Measurements from ENCODE around the gene MTUS2.

DNA sequence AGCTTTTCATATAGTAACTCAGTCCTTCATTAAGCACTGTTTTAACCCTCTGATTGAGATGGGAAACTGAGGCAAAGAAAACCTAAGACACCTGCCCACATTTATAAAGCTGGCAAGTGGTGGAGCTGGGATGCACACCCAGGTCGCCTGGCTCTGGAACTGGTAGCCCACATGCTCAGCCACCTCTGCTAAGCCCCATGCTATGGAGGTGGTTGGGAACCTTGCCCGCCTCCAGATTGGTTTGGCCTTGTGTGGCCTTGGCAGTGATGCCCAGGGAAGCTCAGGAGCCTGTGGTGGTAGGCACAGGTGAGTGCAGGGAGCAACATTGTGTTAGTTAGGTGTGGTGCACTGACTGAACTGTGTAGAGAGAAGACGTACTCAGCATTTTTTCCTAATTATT lies 370.2 kb downstream of the MTUS2 start:
- TF ChIP-seq, protein P1, sequence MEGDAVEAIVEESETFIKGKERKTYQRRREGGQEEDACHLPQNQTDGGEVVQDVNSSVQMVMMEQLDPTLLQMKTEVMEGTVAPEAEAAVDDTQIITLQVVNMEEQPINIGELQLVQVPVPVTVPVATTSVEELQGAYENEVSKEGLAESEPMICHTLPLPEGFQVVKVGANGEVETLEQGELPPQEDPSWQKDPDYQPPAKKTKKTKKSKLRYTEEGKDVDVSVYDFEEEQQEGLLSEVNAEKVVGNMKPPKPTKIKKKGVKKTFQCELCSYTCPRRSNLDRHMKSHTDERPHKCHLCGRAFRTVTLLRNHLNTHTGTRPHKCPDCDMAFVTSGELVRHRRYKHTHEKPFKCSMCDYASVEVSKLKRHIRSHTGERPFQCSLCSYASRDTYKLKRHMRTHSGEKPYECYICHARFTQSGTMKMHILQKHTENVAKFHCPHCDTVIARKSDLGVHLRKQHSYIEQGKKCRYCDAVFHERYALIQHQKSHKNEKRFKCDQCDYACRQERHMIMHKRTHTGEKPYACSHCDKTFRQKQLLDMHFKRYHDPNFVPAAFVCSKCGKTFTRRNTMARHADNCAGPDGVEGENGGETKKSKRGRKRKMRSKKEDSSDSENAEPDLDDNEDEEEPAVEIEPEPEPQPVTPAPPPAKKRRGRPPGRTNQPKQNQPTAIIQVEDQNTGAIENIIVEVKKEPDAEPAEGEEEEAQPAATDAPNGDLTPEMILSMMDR (conservative IDR thresholded peaks at IDR 0.05; ENCODE audit: low read length): no peak
- TF ChIP-seq EZH2phosphoT487 (IDR thresholded peaks at IDR 0.05; ENCODE audit: borderline replicate concordance): no peak
